HuH-7.5 (cell line): ENCODE data around the gene NUP210L.
"Not testable (repeated sequence)": the region's sequence is repeated elsewhere in the genome, so short reads cannot be mapped to it uniquely, and the experiment has no call there.

Source experiments
- DNase-seq: peaks from one replicate; pipeline ENCODE4 v3.0.0; 2011; ENCODE audit warnings: low spot score

NUP210L gene

DNA sequence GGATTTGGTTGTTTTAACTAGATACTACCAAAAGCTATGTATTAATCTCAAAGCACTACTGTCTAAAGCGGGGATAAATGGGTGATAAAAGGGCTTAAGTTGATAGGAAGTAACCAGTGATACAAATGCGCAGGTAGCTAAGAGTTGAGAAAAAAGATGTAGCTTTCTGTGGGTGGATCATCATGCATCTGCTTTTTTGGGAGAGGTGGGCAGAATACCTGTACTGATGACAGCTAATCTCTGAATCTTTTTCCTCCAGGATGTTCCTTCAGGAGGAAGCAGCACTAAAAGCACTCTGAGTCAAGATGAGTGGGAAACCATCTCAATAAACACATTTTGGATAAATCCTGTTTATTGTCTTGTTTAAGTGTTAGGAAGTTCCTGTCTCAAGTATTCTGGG lies 163.1 kb downstream of the NUP210L start:
- DNase-seq = no peak

DNA sequence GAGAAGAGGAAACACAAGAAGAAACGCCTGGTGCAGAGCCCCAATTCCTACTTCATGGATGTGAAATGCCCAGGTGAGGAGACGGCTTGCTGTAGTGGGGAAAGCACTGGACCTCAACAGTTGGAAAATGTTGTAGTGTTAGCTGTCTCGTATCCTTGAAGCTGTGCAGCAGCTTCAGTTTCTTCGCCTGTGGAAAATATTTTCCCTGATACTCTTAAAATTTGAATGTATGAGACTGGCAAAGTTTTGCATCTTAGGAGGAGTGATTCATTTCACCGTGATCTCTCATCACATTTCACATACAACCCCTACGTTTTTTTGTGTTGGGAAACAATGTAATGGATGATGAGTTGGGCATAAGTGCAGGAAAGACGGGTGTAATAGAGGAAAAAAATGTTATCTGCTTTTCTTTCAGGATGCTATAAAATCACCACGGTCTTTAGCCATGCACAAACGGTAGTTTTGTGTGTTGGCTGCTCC lies 163.7 kb downstream of the NUP210L start:
- no peak for DNase-seq

DNA sequence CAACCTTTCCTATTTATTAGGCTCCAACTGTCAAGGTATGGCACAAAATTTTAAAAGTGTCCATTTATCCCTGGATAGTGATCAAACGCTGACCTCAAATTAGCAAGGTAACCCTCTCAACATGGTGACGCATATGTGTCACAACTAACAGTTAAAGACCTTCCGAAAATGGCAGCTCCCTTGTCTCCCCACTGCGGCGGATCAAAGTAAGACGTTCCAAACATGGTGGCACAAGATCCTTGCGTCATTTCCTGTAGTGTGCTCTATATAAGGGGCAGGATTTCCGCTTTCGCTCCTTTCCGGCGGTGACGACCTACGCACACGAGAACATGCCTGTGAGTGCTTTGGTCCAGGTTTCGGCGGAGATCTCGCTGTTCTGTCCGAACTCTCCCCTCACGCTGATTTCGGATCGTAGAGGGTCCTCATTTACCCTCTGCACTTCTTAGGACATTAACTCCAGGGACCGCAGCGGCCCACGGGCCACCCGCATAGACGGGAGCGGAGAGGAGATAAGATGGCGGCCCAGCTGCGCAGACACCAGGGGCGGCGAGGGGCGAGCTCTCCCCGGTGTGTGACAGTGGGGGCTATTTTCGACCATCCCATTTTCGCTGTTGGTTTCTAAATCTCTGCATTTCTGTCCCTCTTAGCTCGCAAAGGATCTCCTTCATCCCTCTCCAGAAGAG lies 164.3 kb downstream of the NUP210L start, which contains the start of gene RPS27:
TSS of gene RPS27 (plus strand) at position 295 of the 683 bp plus-strand sequence. CDS start at position 330, 35 bp downstream.
- peak; percentile 94 for DNase-seq

DNA sequence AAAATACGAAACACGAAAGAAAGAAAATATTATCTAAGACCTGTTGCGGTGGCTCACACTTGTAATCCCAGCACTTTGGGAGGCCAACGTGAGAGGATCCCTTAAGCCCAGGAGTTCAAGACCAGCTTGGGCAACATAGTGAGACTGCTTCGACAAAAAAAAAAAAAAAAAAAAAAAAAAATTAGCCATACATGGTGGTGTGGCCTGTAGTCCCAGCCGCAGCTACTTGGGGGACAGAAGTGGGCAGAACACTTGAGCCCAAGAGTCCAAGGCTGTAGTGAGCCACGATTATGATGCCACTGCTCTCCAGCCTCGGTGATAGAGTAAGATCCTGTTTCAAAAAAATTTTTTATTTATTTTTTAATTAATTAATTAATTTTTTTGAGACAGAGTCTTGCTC lies 167.3 kb downstream of the NUP210L start:
- no peak for DNase-seq

DNA sequence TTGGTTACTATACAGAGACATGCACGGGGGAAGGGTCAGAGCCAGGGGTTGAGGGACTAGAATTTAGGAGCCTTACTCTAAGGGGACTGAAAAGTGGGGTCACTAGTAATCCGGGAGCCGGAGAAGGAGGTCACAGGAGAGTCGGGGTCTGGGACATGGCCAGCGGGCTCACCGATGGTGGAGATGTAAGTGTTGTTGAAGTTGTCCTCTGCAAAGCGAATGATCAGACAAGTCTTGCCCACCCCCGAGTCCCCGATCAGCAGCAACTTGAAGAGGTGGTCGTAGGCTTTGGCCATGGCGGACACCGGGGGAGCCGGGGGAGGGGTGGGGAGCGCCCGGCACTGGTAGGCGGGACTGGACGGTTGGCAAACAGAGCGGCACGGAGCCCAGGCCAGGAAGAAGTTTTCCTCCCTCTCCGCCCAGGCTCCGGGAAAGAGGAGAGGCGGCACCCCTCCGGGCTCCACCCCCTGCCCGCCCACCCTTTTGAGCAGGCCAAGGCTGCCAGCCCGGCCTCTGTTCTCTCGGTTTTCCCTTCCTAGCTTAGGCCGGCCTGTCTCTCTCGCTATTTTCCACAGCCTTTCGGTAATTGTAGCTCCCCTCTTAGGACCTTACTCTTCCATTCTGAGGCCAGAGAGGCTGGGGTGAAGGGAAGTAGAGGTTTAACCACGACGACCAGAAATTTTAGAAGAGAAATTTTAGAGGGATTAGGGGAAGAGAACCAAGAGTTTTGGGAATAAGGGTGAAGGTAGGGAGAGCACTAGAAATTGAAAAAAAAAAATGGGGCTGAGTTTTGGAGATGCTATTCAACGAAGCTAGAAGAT lies 168.7 kb downstream of the NUP210L start, which contains the start of gene RAB13:
TSS of gene RAB13 (minus strand) at position 399 of the 821 bp plus-strand sequence. CDS start at position 296, 103 bp downstream.
- DNase-seq = peak; percentile 87

DNA sequence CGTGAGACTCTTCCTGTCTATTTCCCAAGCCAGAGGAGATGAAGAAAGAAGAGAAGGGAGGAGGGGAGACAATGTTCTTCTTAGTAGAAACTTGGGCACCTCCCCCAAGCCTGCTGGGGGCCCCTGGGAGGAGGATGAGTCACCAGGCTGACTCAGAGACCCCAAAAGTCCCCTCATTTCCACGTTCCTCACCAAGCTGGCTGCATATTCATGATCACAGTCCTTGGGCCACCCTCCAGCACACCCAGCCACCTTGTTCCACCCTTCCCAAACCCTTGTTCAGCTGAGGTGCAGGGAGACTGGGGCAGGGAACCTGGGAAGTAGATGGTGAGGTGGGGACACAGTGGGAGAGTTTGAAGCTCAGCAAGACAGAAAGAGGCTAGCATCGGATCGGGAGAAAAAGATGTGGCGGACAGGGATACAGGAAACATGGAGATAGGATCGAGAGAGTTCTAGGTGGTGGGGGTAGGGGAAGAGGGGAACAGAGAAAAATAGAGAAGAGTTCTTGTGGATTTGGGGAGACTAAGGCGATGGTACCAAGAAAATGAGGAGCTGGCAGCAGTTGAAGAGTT lies 169.4 kb downstream of the NUP210L start:
- no peak for DNase-seq

DNA sequence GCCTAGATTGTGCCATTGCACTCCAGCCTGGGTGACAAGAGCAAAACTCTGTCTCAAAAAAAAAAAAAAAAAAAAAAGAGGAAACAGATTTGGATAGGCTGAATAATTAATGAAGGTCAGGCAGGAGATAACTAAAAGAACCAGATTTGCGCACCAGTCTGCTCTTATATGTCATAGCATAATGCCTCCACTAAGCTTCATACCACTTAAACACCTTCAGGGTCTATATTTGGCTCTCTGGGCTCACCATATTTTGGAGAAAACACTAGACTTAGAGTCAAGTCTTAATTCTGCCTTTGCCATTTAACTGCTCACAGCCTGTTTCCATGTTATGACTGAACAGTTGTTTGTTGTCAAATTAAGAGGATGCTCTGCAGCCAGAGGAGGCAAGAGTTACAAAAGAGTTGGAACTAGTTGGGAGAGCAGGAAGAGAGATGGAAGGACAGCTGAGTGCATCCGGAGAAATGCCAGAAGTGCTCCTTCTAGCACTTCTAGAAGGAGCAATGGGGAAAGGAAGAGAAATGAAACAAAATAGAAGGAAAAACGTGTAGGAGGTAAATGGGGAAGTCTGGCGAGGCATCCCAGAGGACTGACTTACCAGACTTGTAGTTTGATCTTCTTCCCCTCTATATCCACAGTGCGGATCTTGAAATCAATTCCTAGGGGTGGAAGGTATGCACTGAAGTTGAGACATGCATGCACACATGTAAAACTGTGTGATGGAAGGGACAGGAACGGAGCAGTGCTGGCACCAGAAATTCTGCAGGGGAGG lies 170.6 kb downstream of the NUP210L start:
- no peak for DNase-seq

DNA sequence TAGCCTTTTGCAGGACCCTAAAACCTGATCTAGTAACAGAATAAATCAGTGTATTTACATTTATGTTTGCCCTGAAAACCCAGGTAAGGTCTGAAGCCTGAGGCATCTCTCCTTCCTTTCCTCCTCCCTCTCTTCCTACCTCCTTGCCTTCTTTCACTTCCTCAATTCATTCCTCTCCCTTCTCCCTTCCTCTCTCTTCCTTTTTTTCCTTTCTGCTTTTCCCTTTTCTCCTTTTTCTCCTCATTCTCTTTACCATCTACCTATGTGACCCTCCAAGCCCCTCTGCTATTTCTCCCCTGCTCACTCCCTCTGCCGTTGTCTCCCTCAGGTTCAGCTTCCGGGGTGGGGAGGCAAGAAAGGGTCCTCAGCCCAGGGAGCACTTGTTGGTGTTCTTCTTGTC lies 173.1 kb downstream of the NUP210L start:
- DNase-seq = not testable (repeated sequence)

DNA sequence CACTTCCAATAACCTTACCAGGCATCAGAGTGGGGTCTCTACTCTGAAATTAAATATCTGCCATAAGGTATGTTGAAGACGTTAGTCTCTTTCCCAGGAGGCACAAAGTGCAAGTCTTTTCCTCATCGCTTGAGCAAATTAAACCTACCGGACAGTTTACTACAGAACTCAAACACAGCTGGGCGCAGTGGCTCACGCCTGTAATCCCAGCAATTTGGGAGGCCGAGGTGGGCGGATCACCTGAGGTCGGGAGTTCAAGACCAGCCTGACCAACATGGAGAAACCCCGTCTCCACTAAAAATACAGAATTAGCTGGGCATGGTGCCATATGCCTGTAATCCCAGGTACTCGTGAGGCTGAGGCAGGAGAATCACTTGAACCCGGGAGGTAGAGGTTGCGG lies 175.8 kb downstream of the NUP210L start:
- DNase-seq = not testable (repeated sequence)

DNA sequence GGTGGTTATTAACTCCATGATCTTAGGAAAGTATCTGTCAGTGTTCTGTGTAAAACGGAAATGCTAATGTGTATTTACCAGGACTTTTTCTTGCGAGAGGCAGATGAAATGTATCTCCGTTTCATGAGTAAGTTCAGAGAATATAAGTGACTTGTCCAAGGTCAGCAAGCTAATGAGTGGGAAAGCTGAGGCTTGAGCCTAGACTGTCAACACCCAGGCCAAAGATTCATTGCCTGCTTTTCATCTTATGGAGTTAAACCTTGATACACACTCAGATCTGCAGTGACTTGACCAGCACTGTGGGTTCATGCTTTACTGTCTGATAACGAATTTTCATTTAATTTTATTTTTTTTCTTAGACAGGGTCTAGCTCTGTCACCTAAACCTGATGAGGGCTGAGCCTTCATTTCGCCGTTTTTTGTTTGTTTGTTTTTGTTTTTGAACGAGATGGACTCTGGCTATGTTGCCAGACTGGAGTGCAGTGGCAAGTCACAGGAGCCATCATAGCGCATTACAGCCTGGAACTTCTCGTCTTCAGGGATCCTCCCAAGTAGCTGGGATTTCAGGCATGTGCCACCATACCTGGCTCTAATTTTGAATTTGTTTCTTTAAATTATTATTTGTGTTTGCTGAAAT lies 176.5 kb downstream of the NUP210L start:
- DNase-seq = no peak

DNA sequence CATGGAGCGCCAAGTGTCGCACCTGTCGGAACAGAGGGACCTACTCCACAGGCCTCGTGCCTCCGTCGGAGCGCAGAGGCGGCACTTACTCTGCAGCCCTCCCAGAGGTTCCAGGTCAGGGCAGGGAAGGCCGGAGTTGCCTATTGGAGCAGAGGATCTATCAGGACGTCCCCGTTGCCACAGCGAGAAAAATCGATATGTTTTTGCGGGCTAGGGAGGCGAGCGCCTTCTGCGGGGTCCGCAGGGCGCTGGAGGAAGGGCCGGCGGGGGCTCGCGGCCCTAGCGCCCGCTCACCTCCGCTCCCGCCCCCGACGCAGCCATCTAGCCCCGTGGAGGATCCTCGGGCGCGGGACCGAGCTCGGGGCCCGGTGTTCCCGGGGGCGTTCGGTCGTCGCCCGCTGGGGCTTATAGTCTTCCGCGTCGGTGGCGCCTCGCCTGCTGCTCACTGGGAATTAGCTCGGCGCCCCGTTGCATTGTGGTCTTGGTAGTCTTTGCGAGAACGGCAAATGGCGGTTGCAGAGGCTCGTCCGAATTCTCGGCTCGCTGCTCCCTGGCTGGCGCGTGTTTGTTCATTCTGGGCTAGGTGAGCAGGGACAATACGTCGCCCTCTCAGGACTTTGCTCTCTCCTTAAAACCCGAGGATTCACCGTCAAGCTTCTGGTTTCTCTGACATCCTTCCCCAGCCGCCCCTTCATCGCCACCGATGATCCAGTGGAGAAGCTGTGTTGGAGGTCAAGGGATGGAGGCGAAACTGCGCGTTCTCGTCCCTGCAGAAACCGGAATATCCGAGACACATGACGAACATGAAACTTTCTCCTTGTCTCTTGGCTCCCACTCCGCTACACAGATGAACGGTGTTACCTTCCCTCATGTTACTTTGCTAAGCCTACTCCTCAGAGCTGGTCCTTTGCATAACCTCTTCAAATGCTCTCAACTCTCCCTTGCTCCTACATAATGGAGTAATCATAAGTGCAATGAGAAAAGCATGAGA lies 177.3 kb downstream of the NUP210L start, which contains the start of gene JTB:
TSS of gene JTB (minus strand) at position 425 of the 991 bp plus-strand sequence. CDS start at position 3, 422 bp downstream.
- peak; percentile 81 for DNase-seq

DNA sequence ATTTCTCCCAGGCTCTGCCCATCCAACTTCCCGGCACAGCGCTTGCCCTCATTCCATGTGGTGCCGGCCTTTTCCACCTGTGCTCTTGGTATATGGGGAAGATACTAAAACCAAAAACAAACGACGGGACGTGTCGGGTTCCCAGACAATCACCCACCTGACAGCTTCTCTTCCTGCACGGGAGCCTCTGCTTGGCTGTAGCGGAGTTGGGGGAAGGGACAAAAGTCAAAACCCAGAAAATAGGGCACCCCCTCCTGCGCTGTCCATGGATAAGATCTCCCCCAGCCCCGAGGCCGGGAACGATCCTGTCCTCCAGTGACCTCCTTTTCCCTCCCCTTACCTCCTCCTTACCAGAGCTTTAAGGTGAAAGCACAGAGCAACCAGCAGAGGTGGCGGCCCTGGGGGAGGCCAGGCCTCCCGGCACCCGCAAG lies 178.0 kb downstream of the NUP210L start:
- DNase-seq = no peak

DNA sequence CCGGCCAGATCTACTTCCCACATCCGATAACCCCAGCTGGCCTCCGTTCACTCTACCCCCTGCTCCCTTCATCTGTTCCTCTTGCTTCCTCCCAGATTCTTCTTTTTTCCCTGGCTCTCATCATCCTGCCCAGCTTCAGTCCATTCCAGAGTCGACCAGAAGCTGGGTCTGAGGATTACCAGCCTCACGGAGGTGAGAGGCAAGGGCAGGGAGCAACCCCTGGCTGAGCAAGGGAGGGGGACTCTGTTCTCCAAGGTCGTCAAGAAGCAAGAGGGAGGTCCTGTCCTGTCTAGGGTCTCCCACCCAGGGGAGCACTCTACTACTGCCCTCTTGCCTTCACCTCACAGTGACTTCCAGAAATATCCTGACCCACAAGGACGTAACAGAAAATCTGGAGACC lies 181.3 kb downstream of the NUP210L start:
- DNase-seq = no peak

DNA sequence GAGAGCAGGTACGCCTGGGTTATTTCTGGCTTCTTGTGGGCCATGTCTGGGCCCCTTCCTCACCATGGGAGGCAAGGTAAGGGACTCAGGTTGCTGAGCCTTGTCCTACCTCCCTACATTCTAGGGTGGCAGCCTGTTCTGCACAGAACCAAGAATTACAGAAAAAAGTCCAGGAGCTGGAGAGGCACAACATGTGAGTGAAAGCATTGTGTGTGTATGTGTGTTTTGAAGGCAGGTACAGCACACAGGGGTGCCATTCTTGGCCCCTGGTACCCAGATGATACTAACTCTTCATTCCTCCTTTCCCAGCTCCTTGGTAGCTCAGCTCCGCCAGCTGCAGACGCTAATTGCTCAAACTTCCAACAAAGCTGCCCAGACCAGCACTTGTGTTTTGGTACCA lies 181.8 kb downstream of the NUP210L start:
- DNase-seq = no peak

DNA sequence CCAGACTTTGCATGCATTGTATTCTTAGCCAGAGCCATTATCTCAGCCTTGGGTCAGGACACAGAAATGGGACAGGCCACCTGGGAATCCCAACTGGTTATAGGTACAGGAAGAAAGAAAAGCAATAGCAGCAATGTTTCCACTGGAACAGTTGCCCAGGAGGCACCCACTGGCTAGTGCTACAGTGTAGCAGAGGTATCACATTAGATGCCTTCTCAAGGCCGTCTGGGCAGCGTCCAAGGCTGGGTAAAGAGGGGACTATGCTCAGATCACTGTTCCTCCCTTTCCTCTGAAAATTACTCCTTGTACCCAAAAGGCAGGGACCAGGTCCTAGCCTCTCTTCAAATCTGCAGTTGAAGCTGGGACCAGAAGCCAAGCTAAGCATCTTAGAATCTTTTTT lies 184.5 kb downstream of the NUP210L start:
- no peak for DNase-seq

DNA sequence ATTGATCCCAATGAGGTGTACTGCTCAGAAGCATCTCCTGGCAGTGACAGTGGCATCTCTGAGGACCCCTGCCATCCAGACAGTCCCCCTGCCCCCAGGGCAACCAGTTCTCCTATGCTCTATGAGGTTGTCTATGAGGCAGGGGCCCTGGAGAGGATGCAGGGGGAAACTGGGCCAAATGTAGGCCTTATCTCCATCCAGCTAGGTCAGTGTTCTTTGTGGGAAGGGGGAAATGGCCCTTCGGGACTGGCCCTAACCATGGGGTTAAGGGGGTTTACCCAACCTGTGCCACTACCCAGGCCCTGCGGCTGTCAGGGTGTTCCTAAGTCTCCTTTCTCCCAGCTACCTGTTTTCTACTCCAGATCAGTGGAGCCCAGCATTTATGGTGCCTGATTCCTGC lies 185.9 kb downstream of the NUP210L start:
- DNase-seq = no peak

DNA sequence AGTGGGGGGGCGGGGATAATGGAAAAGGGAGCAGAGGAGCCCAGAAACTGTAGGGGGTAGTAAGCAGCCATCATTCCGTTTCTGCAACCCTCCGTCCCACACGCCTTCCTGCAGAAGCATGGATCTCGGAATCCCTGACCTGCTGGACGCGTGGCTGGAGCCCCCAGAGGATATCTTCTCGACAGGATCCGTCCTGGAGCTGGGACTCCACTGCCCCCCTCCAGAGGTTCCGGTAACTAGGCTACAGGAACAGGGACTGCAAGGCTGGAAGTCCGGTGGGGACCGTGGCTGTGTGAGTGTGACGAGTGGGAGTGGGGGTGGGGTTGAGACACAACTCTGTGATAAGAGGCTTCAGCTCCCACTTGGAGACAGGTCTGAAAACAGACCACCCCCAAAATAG lies 186.5 kb downstream of the NUP210L start:
- no peak for DNase-seq

DNA sequence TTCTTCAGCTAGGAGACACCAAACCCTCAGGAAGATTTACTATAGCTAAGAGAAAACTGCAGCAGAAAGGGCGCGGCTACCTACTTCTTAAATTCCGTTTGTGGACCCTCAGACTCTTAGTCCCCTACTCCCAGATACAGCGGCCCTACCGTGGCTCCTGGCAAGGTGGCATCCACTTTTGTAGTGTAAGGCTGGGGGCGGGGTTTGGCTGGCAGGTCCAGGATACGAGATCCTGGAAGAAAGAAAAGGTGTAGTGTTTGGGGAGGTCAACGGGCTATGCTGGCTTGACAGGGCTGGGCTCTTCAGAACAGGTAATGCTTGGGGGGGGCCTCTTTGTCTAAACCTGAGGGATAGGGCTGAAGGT lies 186.9 kb downstream of the NUP210L start:
- no peak for DNase-seq

DNA sequence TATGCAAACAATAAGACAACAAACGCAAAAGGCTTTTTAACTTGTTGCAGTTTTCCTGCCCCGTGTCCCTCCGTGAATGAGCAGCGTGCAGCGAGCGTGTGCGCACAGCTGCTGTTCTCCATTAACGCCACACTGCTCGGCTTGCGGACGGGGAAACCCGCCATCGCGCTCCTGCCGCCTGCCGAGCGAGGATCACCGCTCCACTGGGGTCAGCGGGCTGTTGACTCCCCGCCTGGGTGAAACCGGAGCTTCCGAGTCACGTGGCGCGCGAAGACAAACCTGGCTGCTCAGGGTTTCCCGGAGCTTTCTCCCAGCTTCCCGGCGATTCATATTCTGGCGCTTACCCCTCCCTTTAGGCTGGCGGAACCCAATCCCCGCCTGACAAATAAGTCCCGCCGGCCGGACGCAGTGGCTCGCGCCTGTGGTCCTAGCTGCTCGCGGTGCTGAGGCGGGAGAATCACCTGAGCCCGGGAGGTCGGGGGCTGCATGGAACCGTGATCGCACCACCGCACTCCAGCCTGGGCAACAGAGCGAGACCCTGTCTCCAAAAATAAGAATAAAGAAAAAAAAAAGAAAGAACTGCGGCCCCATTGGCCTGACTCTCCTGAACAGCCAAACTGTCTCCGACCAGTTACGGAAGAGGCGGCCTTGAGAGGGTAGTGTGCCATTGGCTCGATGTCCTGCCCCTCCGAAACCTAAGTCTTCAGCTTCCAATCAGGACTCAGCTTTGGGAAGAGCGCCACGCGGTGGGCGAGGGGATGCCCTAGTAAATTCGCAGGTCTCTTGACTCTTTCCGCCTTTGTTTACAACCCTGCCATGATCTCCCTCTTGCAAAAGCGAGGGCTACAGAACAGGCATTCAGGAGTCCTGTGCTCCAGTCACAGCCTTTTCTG lies 187.5 kb downstream of the NUP210L start, which contains the start of gene CREB3L4:
TSS of gene CREB3L4 (plus strand) at position 796 of the 893 bp plus-strand sequence. CDS start 624 bp downstream, outside the sequence.
- DNase-seq = peak; percentile 86
